DMS53 treated with DMSO at 0.1 percent for 48 hours (cell line): ENCODE data around the gene ELL2.

Experiments used
- DNase-seq: peaks from one replicate; lab custom pipeline; 2025; ENCODE audit not compliant: unreplicated experiment; lab: John Stamatoyannopoulos, UW

Gene ELL2

GRCh38 chr5:95956900-95957293 lies 4.8 kb downstream of the ELL2 start:
- DNase-seq, result no peak

- no peak for DNase-seq
Observed at GRCh38 chr5:95956021-95956899, 5.4 kb downstream of the ELL2 start.

GRCh38 chr5:95954716-95955115 lies 6.9 kb downstream of the ELL2 start:
- DNase-seq, result no peak

GRCh38 chr5:95953021-95953702 lies 8.5 kb downstream of the ELL2 start:
- no peak for DNase-seq

- no peak for DNase-seq
Observed at GRCh38 chr5:95951916-95952315, 9.7 kb downstream of the ELL2 start.

- DNase-seq, result no peak
Observed at GRCh38 chr5:95949810-95950209, 11.8 kb downstream of the ELL2 start.

GRCh38 chr5:95948631-95949030 lies 13.0 kb downstream of the ELL2 start:
- DNase-seq, result no peak

- DNase-seq, result no peak
Observed at GRCh38 chr5:95946451-95946850, 15.2 kb downstream of the ELL2 start.

GRCh38 chr5:95942968-95943367 lies 18.7 kb downstream of the ELL2 start:
- no peak for DNase-seq

GRCh38 chr5:95942414-95942813 lies 19.2 kb downstream of the ELL2 start:
- no peak for DNase-seq

- no peak for DNase-seq
Observed at GRCh38 chr5:95941756-95942155, 19.9 kb downstream of the ELL2 start.

- DNase-seq, result no peak
Observed at GRCh38 chr5:95940758-95941682, 20.6 kb downstream of the ELL2 start.

GRCh38 chr5:95939465-95939864 lies 22.2 kb downstream of the ELL2 start:
- DNase-seq, result no peak

- DNase-seq, result no peak
Observed at GRCh38 chr5:95938766-95939165, 22.9 kb downstream of the ELL2 start.

GRCh38 chr5:95938347-95938746 lies 23.3 kb downstream of the ELL2 start:
- DNase-seq, result no peak

- DNase-seq, result no peak
Observed at GRCh38 chr5:95937607-95938152, 24.0 kb downstream of the ELL2 start.

- DNase-seq, result no peak
Observed at GRCh38 chr5:95936812-95937397, 24.7 kb downstream of the ELL2 start.

- no peak for DNase-seq
Observed at GRCh38 chr5:95935553-95936100, 26.0 kb downstream of the ELL2 start.

GRCh38 chr5:95934207-95934804 lies 27.3 kb downstream of the ELL2 start:
- no peak for DNase-seq

- DNase-seq, result no peak
Observed at GRCh38 chr5:95932941-95933340, 28.7 kb downstream of the ELL2 start.
